ENCODE results near the gene PIN1.

The PIN1 gene

DNA sequence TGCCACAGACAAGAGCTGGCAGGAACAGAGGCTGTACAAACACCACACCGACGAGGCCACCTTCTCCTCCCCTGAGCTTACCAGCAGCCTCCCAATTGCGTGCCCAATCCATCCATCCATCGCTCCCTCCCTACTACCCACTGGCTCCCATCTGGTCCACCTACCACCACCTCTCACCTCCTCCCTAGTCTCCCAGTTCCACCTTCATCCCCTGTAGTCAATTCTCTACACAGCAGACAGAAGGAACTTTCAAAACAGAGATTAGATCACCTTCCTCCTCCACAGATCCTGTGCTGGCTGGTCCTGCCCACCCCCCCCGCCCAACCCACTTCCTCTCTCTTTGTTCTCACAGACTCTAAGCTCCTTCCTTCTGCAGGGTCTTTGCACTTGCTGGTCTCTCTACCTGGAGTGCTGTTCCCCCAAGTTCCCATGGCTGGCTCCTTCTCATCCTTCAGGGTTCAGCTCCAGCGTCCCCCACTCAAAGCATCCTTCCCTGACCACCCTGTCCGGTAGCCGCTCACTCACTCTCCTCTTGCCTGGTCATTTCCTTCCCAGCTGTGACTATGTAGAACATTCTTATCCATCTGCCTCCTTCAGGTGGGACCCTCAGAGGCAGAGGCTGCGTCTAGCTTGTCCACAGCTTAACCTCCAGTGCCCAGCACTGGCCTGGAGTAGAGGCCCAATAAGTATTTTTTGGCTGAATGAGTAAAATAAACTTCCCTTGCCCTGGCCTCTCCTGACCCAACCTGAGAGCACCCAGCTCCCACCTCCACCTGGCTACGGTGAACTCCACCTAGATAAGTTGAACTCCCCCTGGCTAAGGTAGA lies 23.0 kb downstream of the PIN1 start:
- no peaks in the 10 kb centered on the region for H3K27me3 ChIP-seq (ENCODE audit: control insufficient read depth, insufficient read depth, low read length)
- no peak overlapping the region for H3K27ac ChIP-seq (ENCODE audit: low read depth, low read length)
- peaks cover 34% of the 10 kb centered on the region for H3K36me3 ChIP-seq (ENCODE audit: control insufficient read depth, insufficient read depth, low read length)
- no peaks in the 10 kb centered on the region for H3K9me3 ChIP-seq (ENCODE audit: control insufficient read depth, insufficient read depth, low read length)
- H3K4me1 ChIP-seq (ENCODE audit: control insufficient read depth, insufficient read depth, low read length) = no peaks in the 10 kb centered on the region
- H3K4me3 ChIP-seq (ENCODE audit: low read depth, low read length) = no peak overlapping the region
- H3K9ac ChIP-seq (ENCODE audit: low read depth, low read length) = no peak overlapping the region

- Histone ChIP-seq H3K27me3 (ENCODE audit: control insufficient read depth, insufficient read depth, low read length) (no peaks in the 10 kb centered on the region), H3K4me3 (ENCODE audit: low read depth, low read length) (no peak overlapping the region), H3K36me3 (ENCODE audit: control insufficient read depth, insufficient read depth, low read length) (peaks cover 34% of the 10 kb centered on the region), H3K27ac (ENCODE audit: low read depth, low read length) (no peak overlapping the region), H3K4me1 (ENCODE audit: control insufficient read depth, insufficient read depth, low read length) (no peaks in the 10 kb centered on the region), H3K9me3 (ENCODE audit: control insufficient read depth, insufficient read depth, low read length) (no peaks in the 10 kb centered on the region), H3K9ac (ENCODE audit: low read depth, low read length) (no peak overlapping the region)
These were observed 23.6 kb downstream of the PIN1 start for GRCh38 chr19:9858766-9859165.

GRCh38 chr19:9860407-9860806 lies 25.3 kb downstream of the PIN1 start:
- no peaks in the 10 kb centered on the region for H3K4me1 ChIP-seq (ENCODE audit: control insufficient read depth, insufficient read depth, low read length)

DNA sequence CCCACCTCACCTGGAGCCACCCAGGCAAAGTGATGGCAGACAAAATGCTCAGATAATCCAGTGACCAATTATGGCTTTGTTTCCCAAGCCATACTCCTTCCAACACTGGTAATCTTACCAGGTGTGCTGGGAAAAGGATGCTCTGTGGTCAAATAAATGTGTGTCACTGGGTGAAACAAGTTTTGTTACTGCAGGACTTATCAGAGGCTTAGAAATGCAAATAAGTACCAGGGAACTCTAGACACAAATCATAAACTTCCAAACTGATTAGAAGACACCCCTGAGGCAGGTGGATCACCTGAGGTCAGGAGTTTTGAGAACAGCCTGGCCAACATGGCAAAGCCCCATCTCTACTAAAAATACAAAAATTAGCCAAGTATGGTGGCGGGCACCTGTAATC lies 26.4 kb downstream of the PIN1 start:
- Histone ChIP-seq H3K4me1 (ENCODE audit: control insufficient read depth, insufficient read depth, low read length) (peaks cover 7% of the 10 kb centered on the region; the same call in 1 of the 2 replicates), H3K9me3 (ENCODE audit: control insufficient read depth, insufficient read depth, low read length) (no peaks in the 10 kb centered on the region), H3K36me3 (ENCODE audit: control insufficient read depth, insufficient read depth, low read length) (peaks cover 19% of the 10 kb centered on the region), H3K9ac (ENCODE audit: low read depth, low read length) (no peak overlapping the region), H3K27me3 (ENCODE audit: control insufficient read depth, insufficient read depth, low read length) (no peaks in the 10 kb centered on the region), H3K27ac (ENCODE audit: low read depth, low read length) (no peak overlapping the region), H3K4me3 (ENCODE audit: low read depth, low read length) (no peak overlapping the region)

More at GRCh38 chr19:9860407-9860806, 25.3 kb downstream of the PIN1 start:
- no peaks in the 10 kb centered on the region for H3K27me3 ChIP-seq (ENCODE audit: control insufficient read depth, insufficient read depth, low read length)
- H3K9ac ChIP-seq (ENCODE audit: low read depth, low read length) = no peak overlapping the region
- no peaks in the 10 kb centered on the region for H3K9me3 ChIP-seq (ENCODE audit: control insufficient read depth, insufficient read depth, low read length)
- no peak overlapping the region for H3K27ac ChIP-seq (ENCODE audit: low read depth, low read length)
- H3K36me3 ChIP-seq (ENCODE audit: control insufficient read depth, insufficient read depth, low read length) = peaks cover 25% of the 10 kb centered on the region
- H3K4me3 ChIP-seq (ENCODE audit: low read depth, low read length) = no peak overlapping the region

GRCh38 chr19:9862938-9863337 lies 27.8 kb downstream of the PIN1 start:
- Histone ChIP-seq H3K4me1 (ENCODE audit: control insufficient read depth, insufficient read depth, low read length) (peaks cover 7% of the 10 kb centered on the region; the same call in 1 of the 2 replicates), H3K9ac (ENCODE audit: low read depth, low read length) (no peak overlapping the region), H3K36me3 (ENCODE audit: control insufficient read depth, insufficient read depth, low read length) (peaks cover 4% of the 10 kb centered on the region; the same call in 1 of the 2 replicates), H3K9me3 (ENCODE audit: control insufficient read depth, insufficient read depth, low read length) (no peaks in the 10 kb centered on the region), H3K4me3 (ENCODE audit: low read depth, low read length) (no peak overlapping the region), H3K27me3 (ENCODE audit: control insufficient read depth, insufficient read depth, low read length) (no peaks in the 10 kb centered on the region), H3K27ac (ENCODE audit: low read depth, low read length) (no peak overlapping the region)

- Histone ChIP-seq H3K4me1 (ENCODE audit: control insufficient read depth, insufficient read depth, low read length) (peaks cover 7% of the 10 kb centered on the region; the same call in 1 of the 2 replicates), H3K27ac (ENCODE audit: low read depth, low read length) (no peak overlapping the region), H3K9me3 (ENCODE audit: control insufficient read depth, insufficient read depth, low read length) (no peaks in the 10 kb centered on the region), H3K4me3 (ENCODE audit: low read depth, low read length) (no peak overlapping the region), H3K36me3 (ENCODE audit: control insufficient read depth, insufficient read depth, low read length) (peaks cover 4% of the 10 kb centered on the region; the same call in 1 of the 2 replicates), H3K9ac (ENCODE audit: low read depth, low read length) (no peak overlapping the region), H3K27me3 (ENCODE audit: control insufficient read depth, insufficient read depth, low read length) (no peaks in the 10 kb centered on the region)
These were observed 28.6 kb downstream of the PIN1 start for GRCh38 chr19:9863759-9864158.

- Histone ChIP-seq H3K4me1 (ENCODE audit: control insufficient read depth, insufficient read depth, low read length) (peaks cover 7% of the 10 kb centered on the region; the same call in 1 of the 2 replicates), H3K9ac (ENCODE audit: low read depth, low read length) (0 out of 2 replicates have a peak overlapping the region, but pooled peaks have one; percentile 11), H3K4me3 (ENCODE audit: low read depth, low read length) (no peak overlapping the region), H3K9me3 (ENCODE audit: control insufficient read depth, insufficient read depth, low read length) (no peaks in the 10 kb centered on the region), H3K27ac (ENCODE audit: low read depth, low read length) (peak overlapping the region; percentile 74), H3K27me3 (ENCODE audit: control insufficient read depth, insufficient read depth, low read length) (no peaks in the 10 kb centered on the region), H3K36me3 (ENCODE audit: control insufficient read depth, insufficient read depth, low read length) (no peaks in the 10 kb centered on the region)
These were observed 30.8 kb downstream of the PIN1 start for GRCh38 chr19:9865732-9866501.

GRCh38 chr19:9868983-9869617 lies 34.0 kb downstream of the PIN1 start:
- H3K9me3 ChIP-seq (ENCODE audit: control insufficient read depth, insufficient read depth, low read length) = no peaks in the 10 kb centered on the region
- H3K4me1 ChIP-seq (ENCODE audit: control insufficient read depth, insufficient read depth, low read length) = peaks cover 7% of the 10 kb centered on the region; the same call in 1 of the 2 replicates

GRCh38 chr19:9871626-9872338 lies 36.7 kb downstream of the PIN1 start:
- Histone ChIP-seq H3K9me3 (ENCODE audit: control insufficient read depth, insufficient read depth, low read length) (no peaks in the 10 kb centered on the region), H3K27me3 (ENCODE audit: control insufficient read depth, insufficient read depth, low read length) (no peaks in the 10 kb centered on the region), H3K4me3 (ENCODE audit: low read depth, low read length) (no peak overlapping the region), H3K9ac (ENCODE audit: low read depth, low read length) (no peak overlapping the region), H3K36me3 (ENCODE audit: control insufficient read depth, insufficient read depth, low read length) (no peaks in the 10 kb centered on the region), H3K4me1 (ENCODE audit: control insufficient read depth, insufficient read depth, low read length) (peaks cover 8% of the 10 kb centered on the region; the same call in 1 of the 2 replicates), H3K27ac (ENCODE audit: low read depth, low read length) (no peak overlapping the region)

More at GRCh38 chr19:9868983-9869617, 34.0 kb downstream of the PIN1 start:
- Histone ChIP-seq H3K4me3 (ENCODE audit: low read depth, low read length) (no peak overlapping the region), H3K27ac (ENCODE audit: low read depth, low read length) (no peak overlapping the region), H3K27me3 (ENCODE audit: control insufficient read depth, insufficient read depth, low read length) (no peaks in the 10 kb centered on the region), H3K9ac (ENCODE audit: low read depth, low read length) (no peak overlapping the region), H3K36me3 (ENCODE audit: control insufficient read depth, insufficient read depth, low read length) (no peaks in the 10 kb centered on the region)

GRCh38 chr19:9872618-9873242 lies 37.6 kb downstream of the PIN1 start:
- no peaks in the 10 kb centered on the region for H3K9me3 ChIP-seq (ENCODE audit: control insufficient read depth, insufficient read depth, low read length)
- no peak overlapping the region for H3K9ac ChIP-seq (ENCODE audit: low read depth, low read length)
- H3K4me3 ChIP-seq (ENCODE audit: low read depth, low read length) = no peak overlapping the region
- H3K27me3 ChIP-seq (ENCODE audit: control insufficient read depth, insufficient read depth, low read length) = no peaks in the 10 kb centered on the region
- no peak overlapping the region for H3K27ac ChIP-seq (ENCODE audit: low read depth, low read length)
- H3K36me3 ChIP-seq (ENCODE audit: control insufficient read depth, insufficient read depth, low read length) = no peaks in the 10 kb centered on the region
- peaks cover 8% of the 10 kb centered on the region; the same call in 1 of the 2 replicates for H3K4me1 ChIP-seq (ENCODE audit: control insufficient read depth, insufficient read depth, low read length)
